GM18505 (cell line): ENCODE measurements around the gene CNNM4.
A peak's percentile ranks its signal among the peaks of the same experiment; 100 is the strongest.

Source experiments
- ATAC-seq: cut with Tn5 transposase; IDR thresholded peaks from one replicate; pipeline ENCODE4 v1.9.1; 2021; ENCODE audit not compliant: unreplicated experiment
- POLR2A ChIP-seq: IDR thresholded peaks from 4 replicates; pipeline ENCODE4 v1.6.1; 2011; ENCODE audit warnings: borderline replicate concordance; ENCODE audit not compliant: insufficient read depth, insufficient read length; ENCODE audit errors: extremely low read depth

The CNNM4 gene

GRCh38 chr2:96815326-96816126 lies 54.8 kb downstream of the CNNM4 start:
- no peak for TF ChIP-seq POLR2A
- no peak for ATAC-seq

- peak; percentile 72 for TF ChIP-seq POLR2A
- peak; percentile 72 for ATAC-seq
These were observed 55.6 kb downstream of the CNNM4 start, which contains the start of gene CNNM3 for GRCh38 chr2:96816127-96816835. CNNM3 (plus strand) TSS chr2:96816268; CDS start chr2:96816278, 10 bp downstream.

GRCh38 chr2:96816836-96817702 lies 56.4 kb downstream of the CNNM4 start:
- ATAC-seq: peak; percentile 2
- TF ChIP-seq POLR2A: no peak

DNA sequence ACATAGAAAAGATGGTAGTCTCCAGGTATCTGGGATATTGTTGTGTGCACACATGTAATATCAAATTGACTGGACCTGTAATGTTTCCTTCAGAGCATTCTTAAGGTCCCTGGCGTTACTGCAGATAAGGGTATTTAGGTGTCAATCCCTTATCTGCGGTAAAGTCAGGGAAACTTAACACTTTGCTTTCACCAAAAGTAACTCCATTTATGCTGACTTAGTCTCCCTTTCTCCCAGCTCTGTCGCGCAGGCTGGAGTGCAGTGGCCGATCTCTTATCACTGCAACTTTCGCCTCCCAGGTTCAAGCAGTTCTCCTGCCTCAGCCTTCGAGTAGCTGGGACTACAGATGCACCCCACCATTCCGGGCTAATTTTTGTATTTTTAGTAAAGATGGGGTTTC lies 57.2 kb downstream of the CNNM4 start:
- TF ChIP-seq POLR2A: no peak
- ATAC-seq: no peak

DNA sequence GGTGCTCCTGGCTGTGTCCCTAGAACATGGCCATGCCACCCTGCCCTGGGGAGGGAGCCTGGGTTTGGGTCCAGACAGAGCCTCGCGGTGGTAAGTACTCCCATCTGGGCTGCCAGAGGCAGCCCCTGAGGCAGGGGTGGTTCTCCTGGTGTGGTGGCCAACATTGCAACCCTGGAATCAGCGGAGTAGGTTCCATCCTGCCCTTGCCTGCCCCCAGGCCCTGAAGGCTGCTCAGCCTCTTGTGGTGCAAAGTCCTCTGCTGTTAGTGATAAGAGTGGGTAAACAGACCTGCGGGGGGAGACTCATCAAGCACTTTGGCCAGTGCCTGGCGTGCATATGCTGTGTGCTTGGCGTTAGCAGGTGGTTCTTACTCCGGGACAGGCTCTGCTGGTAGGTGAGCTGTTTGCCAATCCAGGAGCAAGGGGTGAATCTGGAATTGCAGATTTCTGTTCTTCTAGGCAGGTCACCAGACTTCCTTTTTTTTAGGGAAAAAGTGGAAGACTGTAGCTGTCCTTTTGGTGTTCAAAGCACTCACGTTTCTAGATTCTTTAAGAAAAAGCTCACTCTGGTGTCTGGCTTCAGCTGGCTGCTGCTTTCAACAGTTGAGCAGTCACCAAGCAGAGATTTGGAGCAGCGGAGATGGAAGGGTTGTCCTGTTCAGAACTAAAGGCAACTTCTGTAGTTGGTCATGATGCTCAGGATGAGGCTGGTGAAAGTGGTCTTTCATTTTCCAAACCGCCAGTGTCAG lies 58.6 kb downstream of the CNNM4 start:
- ATAC-seq: no peak
- no peak for TF ChIP-seq POLR2A

DNA sequence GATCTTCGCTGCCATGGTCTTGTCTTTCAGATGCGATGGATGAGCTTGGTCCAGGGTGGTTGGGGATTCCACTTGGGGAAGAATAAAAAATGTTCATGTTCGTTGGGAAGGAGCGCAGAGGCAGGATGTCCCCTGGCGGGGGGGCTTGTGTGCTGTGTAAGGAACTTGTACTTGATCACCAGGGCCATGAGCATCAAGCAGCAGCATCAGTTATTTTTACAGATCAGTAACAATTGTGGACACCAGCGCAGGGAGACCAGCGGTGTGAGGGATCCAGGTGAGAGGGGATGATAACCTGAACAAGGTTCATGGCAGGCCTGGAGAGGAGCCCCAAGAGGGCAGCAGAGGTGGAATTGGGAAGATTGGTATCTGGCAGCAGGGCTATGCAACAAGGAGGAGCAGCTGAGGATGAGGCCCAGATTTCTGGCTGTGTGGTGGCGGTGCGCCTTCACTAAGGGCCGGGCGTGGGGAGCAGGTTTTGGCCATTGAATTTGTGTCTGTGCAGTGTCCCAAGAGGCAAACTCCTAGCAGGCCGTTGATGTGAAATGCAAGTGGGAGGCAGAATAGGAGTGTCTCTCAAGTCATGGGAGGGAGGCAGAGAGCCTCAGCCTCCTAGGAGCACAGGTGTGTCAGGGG lies 59.3 kb downstream of the CNNM4 start:
- TF ChIP-seq POLR2A: no peak
- ATAC-seq: no peak

DNA sequence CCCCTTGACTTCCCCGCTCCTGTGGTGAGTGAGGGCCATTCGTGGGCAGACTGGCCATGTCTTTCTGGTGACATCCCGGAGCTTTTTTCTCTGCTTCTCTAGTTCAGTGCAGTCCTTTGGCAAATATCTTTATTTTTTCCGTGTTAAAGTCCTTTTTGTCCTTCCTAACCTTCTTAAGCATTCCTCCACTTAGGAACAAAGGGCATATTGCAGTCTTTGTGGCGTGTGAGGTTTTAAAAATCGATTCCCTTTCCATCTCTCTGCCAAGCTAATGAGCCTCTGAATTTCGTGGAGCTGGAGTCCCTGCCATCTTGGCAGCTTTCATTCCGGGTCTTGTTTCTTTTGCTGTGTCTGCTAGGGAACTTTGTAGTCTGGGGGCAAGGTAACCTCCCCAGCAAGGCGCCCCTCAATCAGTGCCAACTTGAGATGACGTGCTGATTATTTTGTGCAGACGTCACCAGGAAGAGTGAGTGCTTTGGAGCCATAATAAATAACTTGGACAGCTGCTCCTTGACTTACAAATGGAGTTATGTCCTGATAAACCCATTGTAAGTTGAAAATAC lies 60.5 kb downstream of the CNNM4 start:
- TF ChIP-seq POLR2A: no peak
- ATAC-seq: no peak

GRCh38 chr2:96822786-96823185 lies 62.1 kb downstream of the CNNM4 start:
- TF ChIP-seq POLR2A: no peak
- no peak for ATAC-seq

DNA sequence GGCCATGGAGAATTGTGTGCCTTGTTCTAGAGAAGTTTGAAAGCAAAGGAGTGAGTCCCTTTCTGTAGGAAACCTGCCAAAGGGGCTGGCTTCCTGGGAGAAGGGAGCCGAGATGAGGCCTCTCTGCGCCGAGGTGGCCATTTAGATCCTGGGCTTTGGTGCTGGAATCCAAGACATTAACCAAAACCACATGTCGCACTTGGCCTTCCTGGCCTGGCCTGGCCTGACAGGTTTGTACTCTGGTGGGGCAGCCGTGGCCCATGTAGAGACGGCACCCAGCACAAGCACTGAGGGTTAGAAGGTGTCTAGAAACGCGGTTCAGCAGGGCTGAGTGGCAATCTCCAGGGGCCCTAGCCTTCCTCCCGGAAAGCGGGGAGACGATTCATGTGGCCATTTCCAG lies 62.5 kb downstream of the CNNM4 start:
- TF ChIP-seq POLR2A: no peak
- no peak for ATAC-seq

GRCh38 chr2:96824079-96824870 lies 63.6 kb downstream of the CNNM4 start:
- TF ChIP-seq POLR2A: no peak

GRCh38 chr2:96825057-96825456 lies 64.4 kb downstream of the CNNM4 start:
- no peak for TF ChIP-seq POLR2A
- no peak for ATAC-seq

More at GRCh38 chr2:96824079-96824870, 63.6 kb downstream of the CNNM4 start:
- no peak for ATAC-seq
